Keratinocyte (primary cell): ENCODE data around the gene CCDC148. TPM values are rescaled to one million over a fixed set of nuclear protein-coding genes. Genes with fewer than 3 reads are reported as not detected.

ENCODE experiments used
- DNase-seq: peaks from one replicate; pipeline ENCODE4 v3.0.0-alpha.2; 2011; ENCODE audit warnings: low read depth, missing footprints, low spot score
- FAIRE-seq: peaks from 2 replicates; lab custom pipeline; 2011; peaks lifted over from hg19 to GRCh38; lab: Jason Lieb, UNC
- H2AFZ ChIP-seq: 2 replicates; pipeline ENCODE4 v1.6.0; 2012; ENCODE audit warnings: low read length, control low read depth, inconsistent platforms; ENCODE audit not compliant: control insufficient read depth
- H3K27ac ChIP-seq: 2 replicates; pipeline ENCODE4 v1.5.1; 2011; ENCODE audit warnings: low read length; ENCODE audit not compliant: control insufficient read depth, insufficient read depth
- H3K27me3 ChIP-seq: 3 replicates; pipeline ENCODE4 v1.6.0; 2011; ENCODE audit warnings: low read length; ENCODE audit not compliant: control insufficient read depth, insufficient read depth; ENCODE audit errors: extremely low read depth
- H3K36me3 ChIP-seq, 2 experiments: 2 replicates in 1 of 2; 3 replicates in 1 of 2; pipeline ENCODE4 v1.5.1; 2011; ENCODE audit warnings: low read length in 2 of 2, mild to moderate bottlenecking in 1 of 2; ENCODE audit not compliant: control insufficient read depth in 2 of 2, insufficient read depth in 2 of 2; ENCODE audit errors: extremely low read depth in 1 of 2
- H3K4me1 ChIP-seq: 3 replicates; pipeline ENCODE4 v1.5.1; 2011; ENCODE audit warnings: low read length; ENCODE audit not compliant: control insufficient read depth, insufficient read depth; ENCODE audit errors: extremely low read depth
- H3K4me2 ChIP-seq: 3 replicates; pipeline ENCODE4 v1.6.0; 2011; ENCODE audit warnings: low read depth, low read length; ENCODE audit not compliant: control insufficient read depth, insufficient read depth; ENCODE audit errors: extremely low read depth
- H3K4me3 ChIP-seq, 3 experiments: fragments of 200-600 bp in 1 of 3; sonication (generic) in 1 of 3; 2 replicates in 2 of 3; 3 replicates in 1 of 3; pipeline ENCODE4 v1.5.1; 2011 to 2016; ENCODE audit warnings: low read length in 3 of 3, mild to moderate bottlenecking in 3 of 3, control low read depth in 2 of 3, inconsistent platforms in 1 of 3, low read depth in 1 of 3, mixed read lengths in 1 of 3, mixed run types in 1 of 3, moderate library complexity in 1 of 3; ENCODE audit not compliant: control insufficient read depth in 2 of 3, insufficient read depth in 2 of 3; ENCODE audit errors: extremely low read depth in 1 of 3
- H3K79me2 ChIP-seq: 2 replicates; pipeline ENCODE4 v1.6.0; 2012; ENCODE audit warnings: low read length; ENCODE audit not compliant: control insufficient read depth, insufficient read depth
- H3K9ac ChIP-seq: 3 replicates; pipeline ENCODE4 v1.6.0; 2011; ENCODE audit warnings: low read length; ENCODE audit not compliant: control insufficient read depth, insufficient read depth; ENCODE audit errors: extremely low read depth
- H3K9me1 ChIP-seq: 3 replicates; pipeline ENCODE4 v1.6.0; 2011; ENCODE audit warnings: low read length; ENCODE audit not compliant: control insufficient read depth, insufficient read depth; ENCODE audit errors: extremely low read depth
- H3K9me3 ChIP-seq: 2 replicates; pipeline ENCODE4 v1.5.1; 2012; ENCODE audit warnings: low read depth, low read length; ENCODE audit not compliant: control insufficient read depth
- H4K20me1 ChIP-seq: 3 replicates; pipeline ENCODE4 v1.6.0; 2011; ENCODE audit warnings: low read length; ENCODE audit not compliant: control insufficient read depth, insufficient read depth; ENCODE audit errors: extremely low read depth
- EZH2 ChIP-seq: IDR thresholded peaks from one replicate; pipeline ENCODE4 v1.6.1; 2012; ENCODE audit warnings: inconsistent platforms, mild to moderate bottlenecking, low read length, moderate library complexity
- dilution Hi-C: fragments of 300-500 bp; cut with MboI; formaldehyde crosslinking; loops from one replicate; pipeline ENCODE4 v1.7.0; 2020; ENCODE audit warnings: low sequenced_read_pairs; ENCODE audit not compliant: extremely low pct_ligation_motif_present
- polyA plus RNA-seq, 5 experiments: library from polyadenylated mRNA; depleted of rRNA in 3 of 5; stranded (reverse) in 3 of 5; stranded (forward) in 1 of 5; unstranded in 1 of 5; fragments of >200 nt; gene quantifications; 1 replicate in 1 of 5; 2 replicates in 3 of 5; 3 replicates in 1 of 5; pipeline versions ENCODE4 v1.2.1 to v1.2.3, GENCODE V29; 2011 to 2012; ENCODE audit warnings: missing spikeins in 2 of 5, low read depth in 1 of 5, low replicate concordance in 1 of 5
- TF ChIP-seq, protein P1 (sequence below), 3 experiments: IDR thresholded peaks in 1 of 3; conservative IDR thresholded peaks in 1 of 3; optimal IDR thresholded peaks in 1 of 3; 2 replicates in 2 of 3; 3 replicates in 1 of 3; pipeline versions ENCODE3 to v1.5.1; 2011; ENCODE audit warnings: low read length in 3 of 3, mild to moderate bottlenecking in 3 of 3, moderate library complexity in 2 of 3, control low read depth in 1 of 3, inconsistent platforms in 1 of 3; ENCODE audit not compliant: insufficient read depth in 2 of 3; ENCODE audit errors: extremely low read depth in 1 of 3

CCDC148 gene
- polyA plus RNA-seq, 1 donor (not counting 4 experiments of a cell fraction or from before 2014, with no cell fraction given): 0.39 TPM

DNA sequence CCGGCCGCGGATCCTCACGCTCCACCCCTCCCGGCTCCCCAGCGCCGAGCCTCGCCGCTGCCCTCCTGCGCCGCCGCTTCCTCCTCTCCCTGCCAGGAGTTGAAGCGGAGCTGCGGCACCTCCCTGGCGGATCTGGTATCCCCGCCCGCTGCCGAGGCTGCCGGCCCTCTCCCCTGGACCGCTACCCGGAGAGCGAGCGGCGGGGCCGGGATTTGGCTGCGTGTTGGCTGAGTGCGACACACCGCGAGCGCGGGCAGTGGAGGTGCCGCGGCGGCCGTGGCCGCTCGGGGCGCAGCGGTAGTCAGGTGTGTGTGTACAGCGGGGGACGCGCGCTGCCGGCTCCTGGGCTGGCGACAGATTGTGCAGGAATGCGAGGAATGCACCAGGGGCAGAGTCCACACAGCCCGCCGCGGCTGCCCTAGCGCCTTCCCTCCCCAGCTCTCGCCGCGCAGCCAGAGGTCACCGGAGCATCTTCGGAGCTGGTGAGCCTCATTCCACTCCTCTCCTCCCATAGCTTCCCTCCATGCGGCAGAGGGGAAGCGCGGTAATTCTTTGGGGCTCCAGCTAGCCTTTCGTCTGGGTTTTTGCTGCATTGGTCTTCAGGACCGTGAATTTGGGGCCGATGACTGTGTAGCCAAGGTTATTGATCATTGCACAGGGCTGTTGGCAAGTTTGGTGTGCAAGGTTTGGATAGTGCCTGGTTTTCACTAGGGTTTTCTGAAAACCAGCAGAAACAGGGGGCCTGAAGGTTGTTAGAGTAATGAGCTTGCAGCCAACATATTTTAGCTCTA lies 1.5 kb upstream of the CCDC148 start:
- Histone ChIP-seq H3K9ac (peak overlapping the region; percentile 88), H4K20me1 (peaks cover 4% of the 10 kb centered on the region), H3K27me3 (no peaks in the 10 kb centered on the region), H3K9me3 (no peaks in the 10 kb centered on the region), H3K4me3 (peak overlapping the region; percentile 67 to 82 (median 80)), H3K79me2 (peaks cover 57% of the 10 kb centered on the region), H3K4me1 (peaks cover 28% of the 10 kb centered on the region), H2AFZ (peak overlapping the region; percentile 88), H3K4me2 (peak overlapping the region; percentile 96), H3K27ac (peak overlapping the region; percentile 80), H3K36me3 (no peaks in the 10 kb centered on the region), H3K9me1 (no peaks in the 10 kb centered on the region)
- FAIRE-seq: no peak
- no peak for DNase-seq
- dilution Hi-C loops: no loop called here
- no peak for TF ChIP-seq EZH2
- TF ChIP-seq, protein P1, sequence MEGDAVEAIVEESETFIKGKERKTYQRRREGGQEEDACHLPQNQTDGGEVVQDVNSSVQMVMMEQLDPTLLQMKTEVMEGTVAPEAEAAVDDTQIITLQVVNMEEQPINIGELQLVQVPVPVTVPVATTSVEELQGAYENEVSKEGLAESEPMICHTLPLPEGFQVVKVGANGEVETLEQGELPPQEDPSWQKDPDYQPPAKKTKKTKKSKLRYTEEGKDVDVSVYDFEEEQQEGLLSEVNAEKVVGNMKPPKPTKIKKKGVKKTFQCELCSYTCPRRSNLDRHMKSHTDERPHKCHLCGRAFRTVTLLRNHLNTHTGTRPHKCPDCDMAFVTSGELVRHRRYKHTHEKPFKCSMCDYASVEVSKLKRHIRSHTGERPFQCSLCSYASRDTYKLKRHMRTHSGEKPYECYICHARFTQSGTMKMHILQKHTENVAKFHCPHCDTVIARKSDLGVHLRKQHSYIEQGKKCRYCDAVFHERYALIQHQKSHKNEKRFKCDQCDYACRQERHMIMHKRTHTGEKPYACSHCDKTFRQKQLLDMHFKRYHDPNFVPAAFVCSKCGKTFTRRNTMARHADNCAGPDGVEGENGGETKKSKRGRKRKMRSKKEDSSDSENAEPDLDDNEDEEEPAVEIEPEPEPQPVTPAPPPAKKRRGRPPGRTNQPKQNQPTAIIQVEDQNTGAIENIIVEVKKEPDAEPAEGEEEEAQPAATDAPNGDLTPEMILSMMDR (optimal IDR thresholded peaks at IDR 0.05 in 1 of 3, IDR thresholded peaks at IDR 0.05 in 1 of 3, conservative IDR thresholded peaks at IDR 0.05 in 1 of 3; ENCODE audit: extremely low read depth in 1 of 3, insufficient read depth in 2 of 3, low read length in 3 of 3): peak in 2 of 3 experiments; percentile 42 to 45

DNA sequence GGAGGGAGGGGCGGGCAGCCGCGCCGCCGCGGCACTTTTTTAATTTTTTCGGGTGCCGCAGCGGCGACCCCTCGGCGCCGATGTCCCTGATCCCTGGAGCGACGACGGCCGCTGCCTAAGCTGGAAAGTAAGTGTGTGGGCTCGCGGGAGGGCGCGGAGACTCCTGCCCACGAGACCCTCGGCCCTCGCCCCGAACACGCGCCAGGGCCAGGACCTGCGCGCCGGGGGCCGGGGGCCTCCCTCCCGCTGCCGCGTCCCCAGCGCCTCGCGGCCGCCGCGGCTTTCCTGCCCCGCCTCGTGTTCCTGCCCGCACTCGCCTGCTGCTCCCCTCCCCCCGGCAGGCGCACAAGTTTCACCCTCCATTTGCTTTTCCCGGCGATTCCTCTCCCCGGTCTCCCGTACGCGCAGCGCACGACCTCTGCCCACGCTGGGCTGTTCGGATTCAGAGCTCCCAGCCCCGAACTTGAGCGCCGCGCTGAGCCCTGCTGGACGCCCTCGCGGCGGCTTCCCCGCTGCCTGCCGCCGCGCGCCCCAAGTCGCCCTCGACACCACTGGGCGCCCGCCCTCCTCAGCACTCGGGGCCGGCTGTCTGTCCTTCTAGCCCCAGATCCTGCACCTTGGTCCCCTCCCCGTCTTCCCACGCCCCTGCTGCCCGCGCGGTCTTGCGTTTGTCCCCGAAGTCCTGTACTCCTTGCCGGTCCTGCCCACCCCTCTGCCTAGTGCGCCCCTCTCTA lies 706 bp upstream of the CCDC148 start:
- Histone ChIP-seq H3K27ac (peak overlapping the region; percentile 80), H3K9me1 (no peaks in the 10 kb centered on the region), H4K20me1 (peaks cover 4% of the 10 kb centered on the region), H3K27me3 (no peaks in the 10 kb centered on the region), H3K4me1 (peaks cover 28% of the 10 kb centered on the region), H3K9ac (peak overlapping the region; percentile 88), H3K4me2 (peak overlapping the region; percentile 96), H3K79me2 (peaks cover 50% of the 10 kb centered on the region), H2AFZ (peak overlapping the region; percentile 88), H3K36me3 (no peaks in the 10 kb centered on the region), H3K4me3 (peak overlapping the region; percentile 67 to 82 (median 80)), H3K9me3 (no peaks in the 10 kb centered on the region)
- TF ChIP-seq, protein P1 (optimal IDR thresholded peaks at IDR 0.05 in 1 of 3, IDR thresholded peaks at IDR 0.05 in 1 of 3, conservative IDR thresholded peaks at IDR 0.05 in 1 of 3; ENCODE audit: extremely low read depth in 1 of 3, insufficient read depth in 2 of 3, low read length in 3 of 3): peak in 1 of 3 experiments; percentile 17
- TF ChIP-seq EZH2: no peak
- DNase-seq (no peak), FAIRE-seq (no peak)
- dilution Hi-C loops: no loop called here
